Motor neuron (in vitro differentiated cells): Measurements from ENCODE around the gene MST1R. TPM values are rescaled to one million over a fixed set of nuclear protein-coding genes. Genes with fewer than 3 reads are reported as not detected.
"Not testable (repeated sequence)": the region's sequence is repeated elsewhere in the genome, so short reads cannot be mapped to it uniquely, and the experiment has no call there.

Source experiments
- ATAC-seq, 8 experiments: fragments of 200-7000 bp; cut with Tn5 transposase; replicated peaks in 6 of 8; 2 replicates each; pipeline ENCODE4 v1.8.0; 2021; ENCODE audit warnings: mild to moderate bottlenecking in 8 of 8, moderate library complexity in 8 of 8
- H3K27ac ChIP-seq, 2 donors: fragments of 250-450 bp; sonication (Bioruptor Pico); 2 replicates each; pipeline ENCODE4 v1.9.0; 2021; ENCODE audit warnings: antibody characterized with exemption in 2 of 2, mild to moderate bottlenecking in 2 of 2, moderate library complexity in 1 of 2
- H3K4me1 ChIP-seq, 2 donors: fragments of 250-450 bp; sonication (Bioruptor Pico); replicated peaks in 1 of 2; 2 replicates each; pipeline ENCODE4 v1.6.1; 2021; ENCODE audit warnings: antibody characterized with exemption in 2 of 2, mild to moderate bottlenecking in 2 of 2, moderate library complexity in 1 of 2
- H3K4me3 ChIP-seq, 5 donors: fragments of 250-450 bp; sonication (Bioruptor Pico); 2 replicates each; pipeline ENCODE4 v1.9.0; 2021; ENCODE audit warnings: antibody characterized with exemption in 5 of 5, mild to moderate bottlenecking in 5 of 5, moderate library complexity in 4 of 5
- WGBS, 10 experiments: fragments of 450-650 bp; shearing (Covaris generic); methylation state at CpG; one replicate each; pipeline ENCODE4 v1.0.0; 2022; 5-methylcytosine and 5-hydroxymethylcytosine counted together
- in situ Hi-C, 9 experiments: fragments of 400-800 bp; cut with MboI; loops; one replicate each; pipeline ENCODE4 v1.15.0; 2021; ENCODE audit warnings: low sequenced_read_pairs in 9 of 9, low pct_unique_long_range_greater_than_20kb in 2 of 9; ENCODE audit not compliant: unreplicated experiment in 9 of 9
- total RNA-seq, 8 experiments: library from RNA; unstranded; fragments of 300-600 nt; gene quantifications; 2 replicates each; pipeline versions ENCODE4 v1.2.3 to v1.2.4, GENCODE V29; 2022

The MST1R gene
- total RNA-seq: 1 to 10 TPM in 2 of 8 experiments, under 1 TPM in 6; 0.27 to 1.3 (median 0.56) TPM

GRCh38 chr3:49903451-49904424 lies at the start of gene MST1R:
MST1R (minus strand) TSS chr3:49903873; CDS start chr3:49903609, 264 bp downstream.
- Histone ChIP-seq H3K4me3 (no peak within 1 kb of the TSS), H3K27ac (no peak within 1 kb of the TSS), H3K4me1 (peaks cover 0 to 8% of the 10 kb centered on the region in 2 donors)
- in situ Hi-C loops: loop anchor here in 1 of 9 experiments (25.0 kb wide), 1 partner anchor 91 kb away; the partner anchor contains the start of genes INKA1 and UBA7
- WGBS, 10 experiments: 48 to 96% (median 89%) methylated on average over 3 to 5 of the region's 65 CpGs; no CpG with 5 or more reads in 7 of the 10 experiments
- ATAC-seq: peak; percentile 37 to 94 (median 71)

- Histone ChIP-seq H3K4me3 (no peak overlapping the region), H3K4me1 (no peaks in the 10 kb centered on the region), H3K27ac (no peak overlapping the region)
- 83 to 100% (median 96%) methylated on average over 2 to 4 of the region's 6 CpGs; no CpG with 5 or more reads in 2 of the 10 experiments for WGBS, 10 experiments
- ATAC-seq: no peak
- in situ Hi-C loops: no loop called here
Observed at GRCh38 chr3:49952924-49953323, 49.3 kb upstream of the MST1R start.

GRCh38 chr3:49942651-49943050 lies 39.0 kb upstream of the MST1R start:
- H3K4me3 ChIP-seq: no peak overlapping the region
- WGBS, 10 experiments: 67 to 100% (median 93%) methylated on average over 1 to 2 of the region's 2 CpGs; no CpG with 5 or more reads in 5 of the 10 experiments
- peaks cover 6 to 10% of the 10 kb centered on the region in 2 donors for H3K4me1 ChIP-seq
- ATAC-seq: no peak
- in situ Hi-C loops: no loop called here
- H3K27ac ChIP-seq: no peak overlapping the region

GRCh38 chr3:49940667-49941249 lies 37.1 kb upstream of the MST1R start:
- in situ Hi-C loops: no loop called here
- Histone ChIP-seq H3K4me3 (peak overlapping the region; percentile 60 to 92 (median 80)), H3K27ac (peak overlapping the region; percentile 84 to 92), H3K4me1 (peaks cover 6 to 10% of the 10 kb centered on the region in 2 donors)
- ATAC-seq: no peak
- whole genome bisulfite sequencing, 10 experiments: 0 to 33% (median 6%) methylated on average over 2 to 22 of the region's 23 CpGs

GRCh38 chr3:49939858-49940666 lies 36.4 kb upstream of the MST1R start, which contains the start of gene RBM6:
RBM6 (plus strand) TSS chr3:49940150; CDS start chr3:49962642, 22,492 bp downstream.
- in situ Hi-C loops: no loop called here
- ATAC-seq: peak; percentile 94 to 98 (median 97)
- 0 to 2% (median 0%) methylated on average over 1 to 26 of the region's 74 CpGs; no CpG with 5 or more reads in 1 of the 10 experiments for WGBS, 10 experiments
- peak within 1 kb of the TSS; percentile 60 to 92 (median 80) for H3K4me3 ChIP-seq
- H3K4me1 ChIP-seq: peaks cover 6 to 10% of the 10 kb centered on the region in 2 donors
- H3K27ac ChIP-seq: peak within 1 kb of the TSS; percentile 84 to 92

GRCh38 chr3:49937090-49937489 lies 33.4 kb upstream of the MST1R start:
- in situ Hi-C loops: no loop called here
- WGBS, 10 experiments: 4 to 86% (median 67%) methylated on average over 1 to 3 of the region's 3 CpGs; no CpG with 5 or more reads in 1 of the 10 experiments
- ATAC-seq: no peak
- Histone ChIP-seq H3K27ac (no peak overlapping the region), H3K4me3 (no peak overlapping the region), H3K4me1 (peaks cover 6 to 10% of the 10 kb centered on the region in 2 donors)

GRCh38 chr3:49932281-49932680 lies 28.6 kb upstream of the MST1R start:
- in situ Hi-C loops, ATAC-seq, H3K4me3 ChIP-seq, H3K27ac ChIP-seq: not testable (repeated sequence)
- peaks cover 8 to 13% of the 10 kb centered on the region in 2 donors for H3K4me1 ChIP-seq
- WGBS, 10 experiments: 71 to 100% (median 88%) methylated on average over 3 to 13 of the region's 15 CpGs; no CpG with 5 or more reads in 4 of the 10 experiments

- Histone ChIP-seq H3K4me1 (peaks cover 8 to 13% of the 10 kb centered on the region in 2 donors), H3K4me3 (no peak overlapping the region), H3K27ac (no peak overlapping the region)
- WGBS, 10 experiments: 60 to 100% (median 88%) methylated on average over 1 of the region's 1 CpG; no CpG with 5 or more reads in 6 of the 10 experiments
- in situ Hi-C loops: no loop called here
- no peak for ATAC-seq
Observed at GRCh38 chr3:49930922-49931321, 27.2 kb upstream of the MST1R start.

- peak overlapping the region; percentile 54 to 77 for H3K27ac ChIP-seq
- peak overlapping the region; percentile 47 to 83 (median 57) for H3K4me3 ChIP-seq
- H3K4me1 ChIP-seq: peaks cover 8 to 13% of the 10 kb centered on the region in 2 donors
- peak in 1 of 8 experiments; percentile 19 for ATAC-seq
- 4 to 100% (median 82%) methylated on average over 1 to 12 of the region's 16 CpGs; no CpG with 5 or more reads in 1 of the 10 experiments for WGBS, 10 experiments
- in situ Hi-C loops: no loop called here
Observed at GRCh38 chr3:49930168-49930690, 26.6 kb upstream of the MST1R start.

GRCh38 chr3:49929291-49930167 lies 25.9 kb upstream of the MST1R start, which contains the start of gene MON1A:
MON1A (minus strand) TSS chr3:49929811; CDS start chr3:49913346, 16,465 bp downstream.
- 0 to 9% (median 0%) methylated on average over 2 to 13 of the region's 56 CpGs; no CpG with 5 or more reads in 6 of the 10 experiments for WGBS, 10 experiments
- in situ Hi-C loops: no loop called here
- Histone ChIP-seq H3K27ac (peak within 1 kb of the TSS; percentile 54 to 77), H3K4me1 (peaks cover 8 to 13% of the 10 kb centered on the region in 2 donors), H3K4me3 (peak within 1 kb of the TSS; percentile 47 to 83 (median 57))
- ATAC-seq: peak; percentile 91 to 96 (median 92)

- H3K4me3 ChIP-seq: peak overlapping the region; percentile 47 to 83 (median 57)
- 73 to 100% (median 100%) methylated on average over 1 to 3 of the region's 5 CpGs; no CpG with 5 or more reads in 6 of the 10 experiments for WGBS, 10 experiments
- ATAC-seq: no peak
- H3K27ac ChIP-seq: no peak overlapping the region
- in situ Hi-C loops: no loop called here
- H3K4me1 ChIP-seq: peaks cover 8 to 13% of the 10 kb centered on the region in 2 donors
Observed at GRCh38 chr3:49928481-49929017, 24.9 kb upstream of the MST1R start.
